Colonic mucosa (tissue), 4 donors: ENCODE results near the gene CDCA5. TPM values are rescaled to one million over a fixed set of nuclear protein-coding genes. Genes with fewer than 3 reads are reported as not detected.

ENCODE experiments used
- DNase-seq: peaks from one replicate; pipeline ENCODE4 v3.0.0-alpha.2; 2020
- H3K27ac ChIP-seq: fragments of 200-600 bp; one replicate; pipeline ENCODE4 v1.8.0; 2021
- H3K27me3 ChIP-seq: fragments of 200-600 bp; one replicate; pipeline ENCODE4 v1.8.0; 2021
- H3K36me3 ChIP-seq: fragments of 200-600 bp; one replicate; pipeline ENCODE4 v1.8.0; 2021
- H3K4me1 ChIP-seq: fragments of 200-600 bp; one replicate; pipeline ENCODE4 v1.8.0; 2021; ENCODE audit warnings: mild to moderate bottlenecking
- H3K4me3 ChIP-seq: fragments of 200-600 bp; one replicate; pipeline ENCODE4 v1.8.0; 2021
- H3K9ac ChIP-seq, 2 donors: one replicate each; pipeline ENCODE4 v1.7.0; 2013; ENCODE audit warnings: control low read depth in 2 of 2, low read depth in 2 of 2, low read length in 2 of 2
- H3K9me3 ChIP-seq: fragments of 200-600 bp; one replicate; pipeline ENCODE4 v1.8.0; 2021
- CTCF ChIP-seq: fragments of 200-600 bp; IDR thresholded peaks from one replicate; pipeline ENCODE4 v1.8.0; 2022; ENCODE audit warnings: antibody characterized with exemption, mild to moderate bottlenecking
- intact Hi-C: fragments of 100-400 bp; cut with DNase I; formaldehyde crosslinking; loops from one replicate; pipeline ENCODE4 v1.14.1; 2022
- total RNA-seq, 2 donors: library from RNA; stranded (reverse); fragmentation: NEBNext Ultra II Directional in 1 of 2; extraction: Animal tissue kit (Norgen Biotek cat#: 25700) in 1 of 2; gene quantifications; one replicate each; pipeline ENCODE4 v1.2.1, GENCODE V29; 2021
- donor health status: healthy.
- donor health status: DM: no; HTN: no; CAD: no.
- donor health status: DM: no; HTN: no; CAD: no.

Gene CDCA5
- total RNA-seq, 2 donors from 2014 or later, result 9.7 to 51.7 TPM

GRCh38 chr11:65095974-65096806, 12.3 kb upstream of the CDCA5 start, which contains the start of gene VPS51:
Gene VPS51 (plus strand): TSS chr11:65096214. CDS start chr11:65096251, 37 bp downstream.
- TF ChIP-seq CTCF, result no peak
- intact Hi-C loops, result no loop called here

GRCh38 chr11:65095427-65095826, 11.6 kb upstream of the CDCA5 start:
- Histone ChIP-seq H3K36me3 (no peaks in the 10 kb centered on the region), H3K9me3 (no peaks in the 10 kb centered on the region), H3K9ac (peak overlapping the region in 1 of 2 donors; percentile 16), H3K27ac (peak overlapping the region; percentile 90), H3K27me3 (no peaks in the 10 kb centered on the region), H3K4me1 (peaks cover 7% of the 10 kb centered on the region), H3K4me3 (peak overlapping the region; percentile 85)
- no peak for DNase-seq
- intact Hi-C loops, result no loop called here
- no peak for TF ChIP-seq CTCF

More at GRCh38 chr11:65095974-65096806, 12.3 kb upstream of the CDCA5 start, which contains the start of gene VPS51:
- H3K27me3 ChIP-seq, result no peaks in the 10 kb centered on the region
- DNase-seq, result peak; percentile 92
- peak within 1 kb of the TSS; percentile 85 for H3K4me3 ChIP-seq
- peaks cover 7% of the 10 kb centered on the region for H3K4me1 ChIP-seq
- no peaks in the 10 kb centered on the region for H3K36me3 ChIP-seq
- H3K9ac ChIP-seq, result peak within 1 kb of the TSS; percentile 79 to 82
- peak within 1 kb of the TSS; percentile 90 for H3K27ac ChIP-seq
- H3K9me3 ChIP-seq, result no peaks in the 10 kb centered on the region

- H3K27ac ChIP-seq, result no peak overlapping the region
- H3K27me3 ChIP-seq, result no peaks in the 10 kb centered on the region
- H3K4me3 ChIP-seq, result no peak overlapping the region
- no peaks in the 10 kb centered on the region for H3K9me3 ChIP-seq
- DNase-seq, result no peak
- no peaks in the 10 kb centered on the region for H3K4me1 ChIP-seq
- intact Hi-C loops, result no loop called here
- TF ChIP-seq CTCF, result no peak
- H3K36me3 ChIP-seq, result no peaks in the 10 kb centered on the region
- no peak overlapping the region for H3K9ac ChIP-seq
These were observed 6.8 kb upstream of the CDCA5 start for GRCh38 chr11:65090628-65091027.

- Histone ChIP-seq H3K4me3 (no peak overlapping the region), H3K27ac (no peak overlapping the region), H3K4me1 (peaks cover 6% of the 10 kb centered on the region), H3K36me3 (no peaks in the 10 kb centered on the region), H3K27me3 (no peaks in the 10 kb centered on the region), H3K9me3 (no peaks in the 10 kb centered on the region), H3K9ac (peak overlapping the region in 1 of 2 donors; percentile 2)
- intact Hi-C loops, result loop anchor here (10.0 kb wide), 1 partner anchor 245 kb away; the partner anchor contains the start of gene CDC42BPG
- TF ChIP-seq CTCF, result no peak
- no peak for DNase-seq
These were observed 5.8 kb upstream of the CDCA5 start for GRCh38 chr11:65089621-65090020.

- no peak for TF ChIP-seq CTCF
- H3K27me3 ChIP-seq, result no peaks in the 10 kb centered on the region
- DNase-seq, result no peak
- H3K36me3 ChIP-seq, result no peaks in the 10 kb centered on the region
- no peak overlapping the region for H3K4me3 ChIP-seq
- H3K9me3 ChIP-seq, result no peaks in the 10 kb centered on the region
- no peak overlapping the region for H3K27ac ChIP-seq
- H3K4me1 ChIP-seq, result peaks cover 13% of the 10 kb centered on the region
- H3K9ac ChIP-seq, result no peak overlapping the region
- intact Hi-C loops, result loop anchor here (10.0 kb wide), 1 partner anchor 243 kb away; the partner anchor contains the start of gene CDC42BPG
These were observed 4.0 kb upstream of the CDCA5 start for GRCh38 chr11:65087827-65088226.
